NCI-H1694 (cell line): ENCODE data around the gene RUSF1.

Experiments
- DNase-seq: peaks from one replicate; lab custom pipeline; 2025; lab: John Stamatoyannopoulos, UW

Gene RUSF1

GRCh38 chr16:31471241-31471874, 36.8 kb downstream of the RUSF1 start:
- DNase-seq: no peak

GRCh38 chr16:31470615-31471014, 37.6 kb downstream of the RUSF1 start:
- no peak for DNase-seq

- DNase-seq: no peak
These were observed 40.3 kb downstream of the RUSF1 start for GRCh38 chr16:31467858-31468257.

GRCh38 chr16:31467151-31467773, 40.9 kb downstream of the RUSF1 start:
- no peak for DNase-seq

GRCh38 chr16:31466381-31466841, 41.8 kb downstream of the RUSF1 start:
- DNase-seq: no peak

GRCh38 chr16:31465788-31466370, 42.3 kb downstream of the RUSF1 start:
- DNase-seq: no peak

- DNase-seq: no peak
These were observed 43.4 kb downstream of the RUSF1 start for GRCh38 chr16:31464781-31465260.

GRCh38 chr16:31464348-31464769, 43.8 kb downstream of the RUSF1 start:
- no peak for DNase-seq

- no peak for DNase-seq
These were observed 46.0 kb downstream of the RUSF1 start for GRCh38 chr16:31461921-31462804.

GRCh38 chr16:31461201-31461920, 46.8 kb downstream of the RUSF1 start:
- DNase-seq: no peak

- no peak for DNase-seq
These were observed 47.6 kb downstream of the RUSF1 start for GRCh38 chr16:31460582-31461002.

GRCh38 chr16:31459687-31460581, 48.3 kb downstream of the RUSF1 start:
- peak; percentile 97 for DNase-seq

- peak; percentile 93 for DNase-seq
These were observed 49.1 kb downstream of the RUSF1 start, which contains the start of gene ARMC5 for GRCh38 chr16:31458844-31459686. Gene ARMC5, plus strand, starts transcription at chr16:31459501. Its CDS starts 24 bp downstream, at chr16:31459525.

GRCh38 chr16:31458073-31458843, 49.9 kb downstream of the RUSF1 start:
- no peak for DNase-seq

- no peak for DNase-seq
These were observed 51.2 kb downstream of the RUSF1 start for GRCh38 chr16:31456988-31457360.

GRCh38 chr16:31455601-31456314, 52.4 kb downstream of the RUSF1 start:
- DNase-seq: no peak

GRCh38 chr16:31453255-31454204, 54.7 kb downstream of the RUSF1 start:
- no peak for DNase-seq
